ENCODE results near the gene MRPL55.

MRPL55 gene

GRCh38 chr1:228109073-228109961 is at the start of gene MRPL55:
Gene MRPL55 (minus strand): TSS chr1:228109299. CDS start chr1:228108260, 1,039 bp downstream.
- Histone ChIP-seq H3K9me3 (ENCODE audit: low read length) (no peaks in the 10 kb centered on the region), H3K9ac (ENCODE audit: low read length) (peak within 1 kb of the TSS; percentile 98), H3K4me1 (ENCODE audit: insufficient read depth, low read length) (peaks cover 23% of the 10 kb centered on the region), H3K4me3 (ENCODE audit: low read depth in 1 of 2, low read length in 2 of 2) (peak within 1 kb of the TSS; percentile 83 to 94), H3K27ac (ENCODE audit: low read depth, low read length) (peak within 1 kb of the TSS; percentile 93), H3K36me3 (ENCODE audit: insufficient read depth, low read length) (peaks cover 12% of the 10 kb centered on the region), H3K27me3 (ENCODE audit: control insufficient read depth in 1 of 2, insufficient read depth in 2 of 2, low read length in 2 of 2) (no peaks in the 10 kb centered on the region)

- H3K36me3 ChIP-seq (ENCODE audit: insufficient read depth, low read length): peaks cover 11% of the 10 kb centered on the region
- H3K27me3 ChIP-seq (ENCODE audit: control insufficient read depth in 1 of 2, insufficient read depth in 2 of 2, low read length in 2 of 2): peaks cover 0 to 14% of the 10 kb centered on the region in 2 donors
- no peaks in the 10 kb centered on the region for H3K9me3 ChIP-seq (ENCODE audit: low read length)
- H3K27ac ChIP-seq (ENCODE audit: low read depth, low read length): no peak overlapping the region
- H3K9ac ChIP-seq (ENCODE audit: low read length): no peak overlapping the region
- peaks cover 16% of the 10 kb centered on the region for H3K4me1 ChIP-seq (ENCODE audit: insufficient read depth, low read length)
- no peak overlapping the region for H3K4me3 ChIP-seq (ENCODE audit: low read depth in 1 of 2, low read length in 2 of 2)
These were observed 49.3 kb upstream of the MRPL55 start for GRCh38 chr1:228158151-228159007.

GRCh38 chr1:228157729-228158126 is 48.6 kb upstream of the MRPL55 start:
- Histone ChIP-seq H3K36me3 (ENCODE audit: insufficient read depth, low read length) (peaks cover 11% of the 10 kb centered on the region), H3K9ac (ENCODE audit: low read length) (no peak overlapping the region), H3K4me3 (ENCODE audit: low read depth in 1 of 2, low read length in 2 of 2) (no peak overlapping the region), H3K27me3 (ENCODE audit: control insufficient read depth in 1 of 2, insufficient read depth in 2 of 2, low read length in 2 of 2) (peaks cover 0 to 8% of the 10 kb centered on the region in 2 donors), H3K27ac (ENCODE audit: low read depth, low read length) (no peak overlapping the region), H3K4me1 (ENCODE audit: insufficient read depth, low read length) (peaks cover 11% of the 10 kb centered on the region), H3K9me3 (ENCODE audit: low read length) (no peaks in the 10 kb centered on the region)

GRCh38 chr1:228156941-228157728 is 48.0 kb upstream of the MRPL55 start:
- Histone ChIP-seq H3K27ac (ENCODE audit: low read depth, low read length) (no peak overlapping the region), H3K4me1 (ENCODE audit: insufficient read depth, low read length) (peaks cover 11% of the 10 kb centered on the region), H3K27me3 (ENCODE audit: control insufficient read depth in 1 of 2, insufficient read depth in 2 of 2, low read length in 2 of 2) (peaks cover 0 to 2% of the 10 kb centered on the region in 2 donors), H3K9ac (ENCODE audit: low read length) (no peak overlapping the region), H3K9me3 (ENCODE audit: low read length) (no peaks in the 10 kb centered on the region), H3K36me3 (ENCODE audit: insufficient read depth, low read length) (peaks cover 11% of the 10 kb centered on the region), H3K4me3 (ENCODE audit: low read depth in 1 of 2, low read length in 2 of 2) (no peak overlapping the region)

- H3K4me1 ChIP-seq (ENCODE audit: insufficient read depth, low read length): peaks cover 12% of the 10 kb centered on the region
- no peak overlapping the region for H3K4me3 ChIP-seq (ENCODE audit: low read depth in 1 of 2, low read length in 2 of 2)
- H3K27me3 ChIP-seq (ENCODE audit: control insufficient read depth in 1 of 2, insufficient read depth in 2 of 2, low read length in 2 of 2): no peaks in the 10 kb centered on the region
- H3K27ac ChIP-seq (ENCODE audit: low read depth, low read length): no peak overlapping the region
- peaks cover 11% of the 10 kb centered on the region for H3K36me3 ChIP-seq (ENCODE audit: insufficient read depth, low read length)
- H3K9ac ChIP-seq (ENCODE audit: low read length): no peak overlapping the region
- no peaks in the 10 kb centered on the region for H3K9me3 ChIP-seq (ENCODE audit: low read length)
These were observed 47.4 kb upstream of the MRPL55 start for GRCh38 chr1:228156515-228156881.

- no peaks in the 10 kb centered on the region for H3K9me3 ChIP-seq (ENCODE audit: low read length)
- H3K27ac ChIP-seq (ENCODE audit: low read depth, low read length): no peak overlapping the region
- H3K27me3 ChIP-seq (ENCODE audit: control insufficient read depth in 1 of 2, insufficient read depth in 2 of 2, low read length in 2 of 2): no peaks in the 10 kb centered on the region
- H3K36me3 ChIP-seq (ENCODE audit: insufficient read depth, low read length): peaks cover 11% of the 10 kb centered on the region
- no peak overlapping the region for H3K9ac ChIP-seq (ENCODE audit: low read length)
- H3K4me1 ChIP-seq (ENCODE audit: insufficient read depth, low read length): peaks cover 19% of the 10 kb centered on the region
- no peak overlapping the region for H3K4me3 ChIP-seq (ENCODE audit: low read depth in 1 of 2, low read length in 2 of 2)
These were observed 46.8 kb upstream of the MRPL55 start for GRCh38 chr1:228155596-228156514.

- Histone ChIP-seq H3K27ac (ENCODE audit: low read depth, low read length) (no peak overlapping the region), H3K36me3 (ENCODE audit: insufficient read depth, low read length) (peaks cover 11% of the 10 kb centered on the region), H3K4me3 (ENCODE audit: low read depth in 1 of 2, low read length in 2 of 2) (no peak overlapping the region), H3K9ac (ENCODE audit: low read length) (no peak overlapping the region), H3K27me3 (ENCODE audit: control insufficient read depth in 1 of 2, insufficient read depth in 2 of 2, low read length in 2 of 2) (no peaks in the 10 kb centered on the region), H3K4me1 (ENCODE audit: insufficient read depth, low read length) (peaks cover 28% of the 10 kb centered on the region), H3K9me3 (ENCODE audit: low read length) (no peaks in the 10 kb centered on the region)
These were observed 45.8 kb upstream of the MRPL55 start for GRCh38 chr1:228154670-228155571.

GRCh38 chr1:228154021-228154669 is 45.0 kb upstream of the MRPL55 start:
- Histone ChIP-seq H3K9me3 (ENCODE audit: low read length) (no peaks in the 10 kb centered on the region), H3K9ac (ENCODE audit: low read length) (no peak overlapping the region), H3K4me3 (ENCODE audit: low read depth in 1 of 2, low read length in 2 of 2) (no peak overlapping the region), H3K27ac (ENCODE audit: low read depth, low read length) (no peak overlapping the region), H3K4me1 (ENCODE audit: insufficient read depth, low read length) (peaks cover 35% of the 10 kb centered on the region), H3K36me3 (ENCODE audit: insufficient read depth, low read length) (peaks cover 11% of the 10 kb centered on the region), H3K27me3 (ENCODE audit: control insufficient read depth in 1 of 2, insufficient read depth in 2 of 2, low read length in 2 of 2) (no peaks in the 10 kb centered on the region)

- H3K9me3 ChIP-seq (ENCODE audit: low read length): no peaks in the 10 kb centered on the region
- no peak overlapping the region for H3K4me3 ChIP-seq (ENCODE audit: low read depth in 1 of 2, low read length in 2 of 2)
- H3K27ac ChIP-seq (ENCODE audit: low read depth, low read length): no peak overlapping the region
- no peak overlapping the region for H3K9ac ChIP-seq (ENCODE audit: low read length)
- H3K27me3 ChIP-seq (ENCODE audit: control insufficient read depth in 1 of 2, insufficient read depth in 2 of 2, low read length in 2 of 2): no peaks in the 10 kb centered on the region
- H3K36me3 ChIP-seq (ENCODE audit: insufficient read depth, low read length): peaks cover 11% of the 10 kb centered on the region
- peaks cover 47% of the 10 kb centered on the region for H3K4me1 ChIP-seq (ENCODE audit: insufficient read depth, low read length)
These were observed 43.8 kb upstream of the MRPL55 start for GRCh38 chr1:228152918-228153258.

Measured in muscle layer of colon (tissue), 2 donors.